GM23248 (cell line): Measurements from ENCODE around the gene ASPRV1.

Experiments used
- EZH2 ChIP-seq: fragments of 200-600 bp; sonication (generic); IDR thresholded peaks from 2 replicates; pipeline ENCODE4 v1.6.1; 2018; ENCODE audit warnings: antibody characterized with exemption, mild to moderate bottlenecking; ENCODE audit not compliant: insufficient read depth, poor library complexity, severe bottlenecking
- EZH2phosphoT487 ChIP-seq: fragments of 200-600 bp; sonication (generic); IDR thresholded peaks from 2 replicates; pipeline ENCODE4 v1.6.1; 2018; ENCODE audit warnings: antibody characterized with exemption, moderate library complexity, mild to moderate bottlenecking, low read depth; ENCODE audit not compliant: insufficient read depth

DNA sequence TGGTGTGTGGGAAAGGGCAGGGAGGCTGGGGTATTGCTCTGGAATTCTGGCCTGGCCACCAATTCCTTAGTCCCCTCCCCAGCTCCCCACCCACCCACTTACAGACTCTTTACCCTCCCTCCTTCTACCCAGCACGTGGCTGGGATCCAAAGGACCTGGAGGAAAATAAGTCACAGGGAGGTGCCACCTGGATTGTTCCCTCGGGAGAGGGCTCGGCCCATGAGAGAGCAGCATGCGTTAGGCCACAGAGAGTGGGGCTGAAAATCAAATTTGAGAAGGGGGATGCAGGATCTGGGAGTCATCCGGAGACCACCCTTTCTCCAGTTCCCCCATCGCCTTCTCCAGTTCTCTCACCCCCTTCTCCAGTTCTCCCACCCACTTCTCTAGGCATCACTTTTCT is 3.0 kb downstream of the ASPRV1 start:
- TF ChIP-seq EZH2 (no peak), EZH2phosphoT487 (no peak)
